ENCODE data around the gene ACSS3.

GRCh38 chr12:81208187-81208911, 130.5 kb downstream of the ACSS3 start:
- TF ChIP-seq POLR2AphosphoS5 (IDR thresholded peaks at IDR 0.05; ENCODE audit: control insufficient read depth, insufficient read depth, low read depth, low read length) (no peak), MAFK (IDR thresholded peaks at IDR 0.05; ENCODE audit: low read length) (no peak), ZNF174 (CRISPR knock-in tag; IDR thresholded peaks at IDR 0.05) (no peak), POU5F1 (IDR thresholded peaks at IDR 0.05; ENCODE audit: borderline replicate concordance, low read depth, low read length, partially characterized antibody) (no peak), ZBTB11 (CRISPR knock-in tag; IDR thresholded peaks at IDR 0.05) (no peak), NRF1 (conservative IDR thresholded peaks at IDR 0.05 in 1 of 2, IDR thresholded peaks at IDR 0.05 in 1 of 2) (no peak), E2F5 (CRISPR knock-in tag; IDR thresholded peaks at IDR 0.05) (no peak), ZNF407 (IDR thresholded peaks at IDR 0.05; ENCODE audit: low read depth) (no peak), PRDM10 (IDR thresholded peaks at IDR 0.05; ENCODE audit: partially characterized antibody) (no peak), SMARCA5 (IDR thresholded peaks at IDR 0.05) (no peak), EP300 (IDR thresholded peaks at IDR 0.05; ENCODE audit: low read length) (no peak), CTCF (IDR thresholded peaks at IDR 0.05 in 2 of 3, conservative IDR thresholded peaks at IDR 0.05 in 1 of 3; ENCODE audit: insufficient read depth in 2 of 3, low read depth in 1 of 3, low read length in 3 of 3) (no peak), ELF4 (CRISPR knock-in tag; IDR thresholded peaks at IDR 0.05) (no peak)

Data from K562 (cell line).